Psoas muscle (tissue), 8 donors: Measurements from ENCODE around the gene MBP. TPM values are rescaled to one million over a fixed set of nuclear protein-coding genes. Genes with fewer than 3 reads are reported as not detected.

ENCODE experiments used
- ATAC-seq, 4 donors: fragments of 200-7000 bp; cut with Tn5 transposase; one replicate each; pipeline ENCODE4 v1.9.1; 2020; ENCODE audit warnings: moderate library complexity in 3 of 4, mild to moderate bottlenecking in 2 of 4
- DNase-seq, 2 donors: peaks; one replicate each; pipeline ENCODE4 v3.0.0-alpha.2; 2020
- H3K27ac ChIP-seq: fragments of 200-600 bp; one replicate; pipeline ENCODE4 v1.8.0; 2022
- H3K27me3 ChIP-seq, 3 donors: fragments of 200-600 bp in 1 of 3; one replicate each; pipeline versions ENCODE4 v1.6.1 to v1.8.0; 2013 to 2022; ENCODE audit warnings: low read length in 2 of 3, mild to moderate bottlenecking in 2 of 3, moderate library complexity in 1 of 3; ENCODE audit not compliant: insufficient read depth in 3 of 3
- H3K36me3 ChIP-seq, 2 donors: fragments of 200-600 bp in 1 of 2; one replicate each; pipeline versions ENCODE4 v1.6.1 to v1.8.0; 2013 to 2022; ENCODE audit warnings: low read depth in 1 of 2, mild to moderate bottlenecking in 1 of 2, moderate library complexity in 1 of 2; ENCODE audit not compliant: insufficient read depth in 1 of 2
- H3K4me1 ChIP-seq: fragments of 200-600 bp; one replicate; pipeline ENCODE4 v1.8.0; 2022
- H3K4me3 ChIP-seq: fragments of 200-600 bp; one replicate; pipeline ENCODE4 v1.8.0; 2022; ENCODE audit warnings: mild to moderate bottlenecking
- H3K9me3 ChIP-seq: fragments of 200-600 bp; one replicate; pipeline ENCODE4 v1.8.0; 2022
- WGBS, 3 donors: extraction: QIAGEN DNeasy Blood & Tissue Kit; methylation state at CpG; one replicate each; pipeline versions ENCODE4 v1.1.6 to v1.1.7; 2013; 5-methylcytosine and 5-hydroxymethylcytosine counted together
- intact Hi-C, 2 donors: fragments of 100-400 bp; cut with DNase I; formaldehyde crosslinking; loops; one replicate each; pipeline versions ENCODE4 v1.11.0 to v1.14.2; 2022
- polyA plus RNA-seq, 3 donors: library from polyadenylated mRNA; stranded (reverse); fragments of 200-250 nt; gene quantifications; one replicate each; pipeline ENCODE4 v1.2.3, GENCODE V29; 2013
- total RNA-seq, 4 donors: library from RNA; stranded (reverse); fragmentation: NEBNext Ultra II Directional in 2 of 4; extraction: Animal tissue kit (Norgen Biotek cat#: 25700) in 2 of 4; gene quantifications; one replicate each; pipeline versions ENCODE4 v1.2.1 to v1.2.4, GENCODE V29; 2021 to 2023
- TF ChIP-seq, protein P1 (sequence below): fragments of 200-600 bp; IDR thresholded peaks from one replicate; pipeline ENCODE4 v1.8.0; 2022; ENCODE audit warnings: antibody characterized with exemption
- donor health status: healthy with polysubstance abuse.
- donor health status: DM: no; HTN: no; CAD: no; lungs with moderate emphysema.
- donor health status: Bipolar disorder and iron deficiency.
- donor health status: healthy.
- donor health status: DM: yes; HTN: yes; CAD: no.
- donor health status: DM: no; HTN: no; CAD: no.
- donor health status: DM: no; HTN: no; CAD: no.
- donor health status: DM: yes; HTN: yes; CAD: no.

The MBP gene
- total and polyA plus RNA-seq, 7 donors = 16.4 to 88.2 (median 51.6) TPM

DNA sequence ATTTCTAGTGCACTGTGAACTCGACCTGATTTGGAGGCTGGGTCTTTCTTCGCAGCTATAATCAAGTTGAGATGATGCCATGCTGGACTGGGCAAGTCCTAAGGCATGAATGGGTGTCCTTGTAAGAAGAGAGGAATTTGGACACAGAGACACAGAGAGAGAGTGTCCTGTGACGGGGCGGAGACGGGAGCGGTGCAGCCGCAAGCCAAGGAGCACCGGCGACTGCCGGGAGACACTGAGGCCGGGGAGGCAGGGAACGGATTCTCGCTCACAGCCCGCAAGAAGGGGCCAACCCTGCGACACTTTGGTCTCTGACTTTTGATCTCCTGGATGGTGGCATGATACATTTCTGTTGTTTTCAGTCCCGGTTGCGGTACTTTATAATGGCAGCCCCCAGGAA is 22.4 kb upstream of the MBP start:
- no peaks in the 10 kb centered on the region for H3K27me3 ChIP-seq
- no peaks in the 10 kb centered on the region for H3K9me3 ChIP-seq
- TF ChIP-seq, protein P1, sequence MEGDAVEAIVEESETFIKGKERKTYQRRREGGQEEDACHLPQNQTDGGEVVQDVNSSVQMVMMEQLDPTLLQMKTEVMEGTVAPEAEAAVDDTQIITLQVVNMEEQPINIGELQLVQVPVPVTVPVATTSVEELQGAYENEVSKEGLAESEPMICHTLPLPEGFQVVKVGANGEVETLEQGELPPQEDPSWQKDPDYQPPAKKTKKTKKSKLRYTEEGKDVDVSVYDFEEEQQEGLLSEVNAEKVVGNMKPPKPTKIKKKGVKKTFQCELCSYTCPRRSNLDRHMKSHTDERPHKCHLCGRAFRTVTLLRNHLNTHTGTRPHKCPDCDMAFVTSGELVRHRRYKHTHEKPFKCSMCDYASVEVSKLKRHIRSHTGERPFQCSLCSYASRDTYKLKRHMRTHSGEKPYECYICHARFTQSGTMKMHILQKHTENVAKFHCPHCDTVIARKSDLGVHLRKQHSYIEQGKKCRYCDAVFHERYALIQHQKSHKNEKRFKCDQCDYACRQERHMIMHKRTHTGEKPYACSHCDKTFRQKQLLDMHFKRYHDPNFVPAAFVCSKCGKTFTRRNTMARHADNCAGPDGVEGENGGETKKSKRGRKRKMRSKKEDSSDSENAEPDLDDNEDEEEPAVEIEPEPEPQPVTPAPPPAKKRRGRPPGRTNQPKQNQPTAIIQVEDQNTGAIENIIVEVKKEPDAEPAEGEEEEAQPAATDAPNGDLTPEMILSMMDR = no peak
- no peak overlapping the region for H3K27ac ChIP-seq
- DNase-seq (no peak), ATAC-seq (no peak)
- H3K36me3 ChIP-seq = no peaks in the 10 kb centered on the region
- H3K4me3 ChIP-seq = no peak overlapping the region
- intact Hi-C loops = loop anchor here in 1 of 2 donors (5.0 kb wide), 1 partner anchor 37 kb away; no protein-coding TSS in a partner anchor
- 87 to 88% (median 88%) methylated on average over 17 of the region's 17 CpGs for WGBS, 3 donors
- no peaks in the 10 kb centered on the region for H3K4me1 ChIP-seq

DNA sequence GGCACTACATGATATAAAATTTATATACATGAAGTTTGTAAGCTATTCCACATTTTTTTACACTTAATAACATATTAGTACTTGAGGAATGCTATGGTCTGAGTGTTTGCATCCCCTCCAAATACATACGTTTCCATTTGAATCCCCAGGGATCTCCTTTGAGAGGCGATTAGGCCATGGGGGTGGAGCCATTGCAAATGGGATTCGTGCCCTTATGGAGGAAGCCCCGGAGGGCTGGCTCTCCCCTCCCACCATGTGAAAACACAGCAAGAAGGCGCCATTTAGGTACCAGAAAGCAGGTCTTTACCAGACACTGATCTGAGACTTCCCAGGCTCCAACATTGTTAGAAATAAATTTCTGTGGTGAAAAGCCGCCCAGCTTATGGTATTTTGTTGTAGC is 20.8 kb upstream of the MBP start:
- Histone ChIP-seq H3K4me3 (no peak overlapping the region), H3K36me3 (no peaks in the 10 kb centered on the region), H3K27me3 (no peaks in the 10 kb centered on the region), H3K27ac (no peak overlapping the region), H3K4me1 (no peaks in the 10 kb centered on the region), H3K9me3 (no peaks in the 10 kb centered on the region)
- intact Hi-C loops = no loop called here
- DNase-seq (no peak), ATAC-seq (no peak)
- TF ChIP-seq, protein P1 = no peak
- 60 to 66% (median 66%) methylated on average over 6 of the region's 6 CpGs for WGBS, 3 donors

DNA sequence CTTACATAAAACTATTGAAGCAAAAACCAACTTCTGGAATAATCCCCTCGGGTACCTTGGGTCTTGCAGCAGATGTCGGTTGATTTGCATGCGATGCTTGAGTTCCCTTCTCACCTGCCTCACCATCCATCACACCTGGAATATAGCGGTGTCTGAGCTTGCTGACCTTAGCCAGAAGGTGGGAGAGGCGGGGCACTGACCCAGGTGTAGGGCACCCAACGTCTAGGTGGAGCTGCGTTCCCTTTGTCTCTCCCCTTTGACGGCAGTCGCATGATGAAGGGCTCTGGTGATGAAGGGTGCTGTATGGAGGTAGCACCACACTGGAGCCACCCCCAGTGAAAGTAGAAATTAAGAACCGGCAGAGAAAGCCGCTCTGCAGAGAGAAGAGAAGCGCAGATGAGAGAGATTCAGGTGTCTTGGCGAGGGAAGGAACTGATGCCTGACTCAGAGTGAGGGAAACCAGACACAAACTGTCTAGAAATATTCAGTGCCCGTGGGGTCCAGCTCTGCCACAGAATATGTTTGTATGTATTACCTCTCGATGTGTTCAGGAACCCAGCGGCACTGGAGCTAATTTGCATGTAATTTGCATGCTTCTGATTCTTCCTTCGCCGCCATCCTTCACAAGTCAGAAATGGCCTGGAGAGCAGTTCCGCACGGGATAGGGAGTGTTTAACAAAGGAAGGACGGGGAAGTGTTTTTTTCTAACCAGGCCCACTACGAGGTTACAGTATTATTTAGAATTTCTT is 19.4 kb upstream of the MBP start:
- Histone ChIP-seq H3K9me3 (no peaks in the 10 kb centered on the region), H3K4me1 (no peaks in the 10 kb centered on the region), H3K4me3 (no peak overlapping the region), H3K27ac (no peak overlapping the region), H3K27me3 (no peaks in the 10 kb centered on the region), H3K36me3 (no peaks in the 10 kb centered on the region)
- TF ChIP-seq, protein P1 = no peak
- intact Hi-C loops = no loop called here
- WGBS, 3 donors = 89 to 91% (median 90%) methylated on average over 22 of the region's 22 CpGs
- ATAC-seq = no peak
- DNase-seq = no peak

DNA sequence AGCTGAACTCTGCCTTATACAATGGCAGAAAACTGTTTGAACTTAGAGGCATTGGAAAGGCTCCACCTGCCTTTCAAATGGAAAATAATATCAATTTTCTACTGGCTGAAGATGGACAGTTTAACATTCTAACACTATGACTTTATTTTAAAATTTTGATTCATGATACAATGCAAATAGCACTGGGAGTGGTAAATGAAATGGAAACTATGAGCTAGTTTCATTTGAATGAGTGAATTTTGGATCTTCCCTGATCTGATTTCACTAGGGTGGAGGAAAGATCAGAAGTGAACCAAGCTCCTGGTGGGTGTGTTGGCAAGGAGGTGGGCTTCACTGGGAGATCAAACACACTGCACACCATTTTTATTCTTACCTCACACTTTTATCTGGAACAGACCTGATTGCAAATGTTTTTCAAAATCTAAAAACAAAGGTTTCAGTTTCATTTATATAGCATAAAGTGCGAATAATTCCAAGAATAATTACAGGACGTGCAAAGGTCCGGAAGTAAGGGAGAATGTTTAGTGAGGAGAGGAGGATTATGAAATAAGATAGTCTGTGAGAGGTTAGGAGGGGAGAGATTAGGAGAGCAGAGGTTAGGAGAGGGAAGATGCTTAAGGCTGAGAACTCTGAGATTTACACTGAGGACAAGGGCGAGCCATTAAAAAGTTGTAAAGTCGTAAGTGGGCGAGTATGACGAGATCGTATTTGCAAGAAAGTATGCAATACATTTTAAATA is 18.6 kb upstream of the MBP start:
- ATAC-seq = no peak
- no peaks in the 10 kb centered on the region for H3K27me3 ChIP-seq
- H3K9me3 ChIP-seq = no peaks in the 10 kb centered on the region
- 85 to 87% (median 86%) methylated on average over 8 of the region's 8 CpGs for WGBS, 3 donors
- H3K4me1 ChIP-seq = no peaks in the 10 kb centered on the region
- H3K4me3 ChIP-seq = no peak overlapping the region
- no peak overlapping the region for H3K27ac ChIP-seq
- intact Hi-C loops = no loop called here
- no peaks in the 10 kb centered on the region for H3K36me3 ChIP-seq
- no peak for DNase-seq
- TF ChIP-seq, protein P1 = no peak
